Panc1 (cell line): ENCODE results near the gene SLC4A4. TPM values are rescaled to one million over a fixed set of nuclear protein-coding genes. Genes with fewer than 3 reads are reported as not detected.
"Not testable (repeated sequence)": the region's sequence is repeated elsewhere in the genome, so short reads cannot be mapped to it uniquely, and the experiment has no call there.

ENCODE experiments used
- ATAC-seq: fragments of 200-7000 bp; cut with Tn5 transposase; 2 replicates; pipeline ENCODE4 v1.9.1; 2020; ENCODE audit warnings: mild to moderate bottlenecking, moderate library complexity
- BruUV-seq: library from RNA; stranded (reverse); fragments of 400-500 nt; replicated peaks from 2 replicates; lab custom pipeline; 2021; lab: Mats Ljungman, UMichigan
- CTCF ChIA-PET: fragments of 300-600 bp; sonication (Branson Sonifier 250); formaldehyde crosslinking; loops from one replicate; lab custom pipeline; 2022; ENCODE audit warnings: antibody characterized with exemption; lab: Charles Lee
- POLR2A ChIA-PET: fragments of 300-600 bp; sonication (Branson Sonifier 250); formaldehyde crosslinking; loops from one replicate; lab custom pipeline; 2022; ENCODE audit warnings: antibody characterized with exemption; lab: Charles Lee
- DNase-seq: peaks from one replicate; pipeline ENCODE4 v3.0.0-alpha.2; 2010; ENCODE audit warnings: low read depth, low spot score
- H3K27ac ChIP-seq: 2 replicates; pipeline ENCODE4 v1.5.1; 2011; ENCODE audit warnings: mild to moderate bottlenecking, low read length, inconsistent platforms
- H3K27me3 ChIP-seq: fragments of 200-500 bp; sonication (Bioruptor generic); 2 replicates; pipeline ENCODE4 v1.6.0; 2014; ENCODE audit warnings: low read length, inconsistent platforms; ENCODE audit not compliant: control insufficient read depth, insufficient read depth
- H3K36me3 ChIP-seq: fragments of 200-500 bp; sonication (Bioruptor generic); 2 replicates; pipeline ENCODE4 v1.5.1; 2014; ENCODE audit warnings: inconsistent platforms, mild to moderate bottlenecking, low read length, moderate library complexity; ENCODE audit not compliant: control insufficient read depth, insufficient read depth
- H3K4me1 ChIP-seq: 2 replicates; pipeline ENCODE4 v1.5.1; 2011; ENCODE audit warnings: inconsistent platforms, mild to moderate bottlenecking, low read length, moderate library complexity; ENCODE audit not compliant: control insufficient read depth, insufficient read depth
- H3K4me3 ChIP-seq, 2 experiments: 2 replicates each; pipeline ENCODE4 v1.5.1; 2011 to 2012; ENCODE audit warnings: low read depth in 2 of 2, low read length in 2 of 2, mild to moderate bottlenecking in 2 of 2, inconsistent platforms in 1 of 2, moderate library complexity in 1 of 2
- H3K9me3 ChIP-seq: fragments of 200-500 bp; sonication (Bioruptor generic); 2 replicates; pipeline ENCODE4 v1.5.1; 2014; ENCODE audit warnings: low read depth, mild to moderate bottlenecking, inconsistent platforms, low read length, moderate library complexity; ENCODE audit not compliant: control insufficient read depth, insufficient read depth
- CTCF ChIP-seq: fragments of 450-650 bp; IDR thresholded peaks from 2 replicates; pipeline ENCODE4 v1.5.1; 2017; ENCODE audit warnings: mild to moderate bottlenecking
- POLR2AphosphoS5 ChIP-seq: IDR thresholded peaks from 2 replicates; pipeline ENCODE4 v1.6.1; 2012; ENCODE audit warnings: mild to moderate bottlenecking, low read depth, low read length, moderate library complexity
- REST ChIP-seq, 2 experiments: IDR thresholded peaks; 2 replicates each; pipeline ENCODE4 v1.6.1; 2011 to 2012; ENCODE audit warnings: low read depth in 2 of 2, control low read depth in 1 of 2, low read length in 1 of 2, mild to moderate bottlenecking in 1 of 2, moderate library complexity in 1 of 2; ENCODE audit not compliant: insufficient read depth in 1 of 2
- SIN3A ChIP-seq: IDR thresholded peaks from 2 replicates; pipeline ENCODE4 v1.6.1; 2012; ENCODE audit warnings: low read depth, mild to moderate bottlenecking, low read length, moderate library complexity, borderline replicate concordance; ENCODE audit not compliant: insufficient read depth
- TCF7L2 ChIP-seq: IDR thresholded peaks from 2 replicates; pipeline ENCODE4 v1.6.1; 2011; ENCODE audit warnings: mild to moderate bottlenecking, low read depth, low read length, inconsistent platforms
- in situ Hi-C: cut with HindIII; loops from 2 replicates; pipeline ENCODE4 v1.10.0; 2016; ENCODE audit warnings: low sequenced_read_pairs, low pct_unique_long_range_greater_than_20kb
- intact Hi-C: fragments of 100-400 bp; cut with micrococcal nuclease; formaldehyde crosslinking; loops from one replicate; pipeline ENCODE4 v1.10.0; 2022; ENCODE audit not compliant: unreplicated experiment
- total RNA-seq: library from RNA; stranded (reverse); gene quantifications from one replicate; pipeline ENCODE4 v1.2.1, GENCODE V29; 2021; ENCODE audit not compliant: unreplicated experiment

SLC4A4 gene
- total RNA-seq, 1 experiment from 2014 or later, result 0.26 TPM

- ChIA-PET POLR2A (no interaction called here), CTCF (no interaction called here)
- DNase-seq (no peak), ATAC-seq (no peak)
- BruUV-seq, result no TSS peak
- Histone ChIP-seq H3K27ac (no peak overlapping the region), H3K9me3 (no peaks in the 10 kb centered on the region), H3K36me3 (no peaks in the 10 kb centered on the region), H3K4me1 (no peaks in the 10 kb centered on the region), H3K27me3 (no peaks in the 10 kb centered on the region), H3K4me3 (no peak overlapping the region)
- intact Hi-C loops (no loop called here), in situ Hi-C loops (no loop called here)
- no peak for TF ChIP-seq TCF7L2
- no peak for TF ChIP-seq CTCF
Measured at GRCh38 chr4:71406459-71406963, 67.7 kb downstream of the SLC4A4 start.

GRCh38 chr4:71408961-71409360 is 70.1 kb downstream of the SLC4A4 start:
- DNase-seq, H3K9me3 ChIP-seq, CTCF ChIA-PET, H3K36me3 ChIP-seq, POLR2A ChIA-PET, ATAC-seq, in situ Hi-C loops, H3K27ac ChIP-seq, H3K4me3 ChIP-seq, H3K27me3 ChIP-seq, BruUV-seq, intact Hi-C loops, H3K4me1 ChIP-seq: not testable (repeated sequence)

- CTCF ChIA-PET, result no interaction called here
- Histone ChIP-seq H3K9me3 (no peaks in the 10 kb centered on the region), H3K27me3 (no peaks in the 10 kb centered on the region), H3K27ac (no peak overlapping the region), H3K4me3 (no peak overlapping the region), H3K4me1 (no peaks in the 10 kb centered on the region), H3K36me3 (no peaks in the 10 kb centered on the region)
- in situ Hi-C loops (no loop called here), intact Hi-C loops (no loop called here)
- DNase-seq (no peak), ATAC-seq (no peak)
- no TSS peak for BruUV-seq
- no peak for TF ChIP-seq POLR2AphosphoS5
- TF ChIP-seq SIN3A, result no peak
- TF ChIP-seq TCF7L2, result no peak
- TF ChIP-seq REST (IDR thresholded peaks at IDR 0.05; ENCODE audit: insufficient read depth in 1 of 2, low read depth in 2 of 2, low read length in 1 of 2), result no peak
- no peak for TF ChIP-seq CTCF
- POLR2A ChIA-PET, result no interaction called here
Measured at GRCh38 chr4:71411981-71412380, 73.2 kb downstream of the SLC4A4 start.
